Activated T-helper 1 cell treated with Interleukin-2 at 50 U/mL for 16 hours (primary cell): ENCODE results near the gene KLRG1.

Experiments
- DNase-seq: peaks from one replicate; pipeline ENCODE4 v3.0.0-alpha.2; 2020; ENCODE audit warnings: low read depth

The KLRG1 gene

DNA sequence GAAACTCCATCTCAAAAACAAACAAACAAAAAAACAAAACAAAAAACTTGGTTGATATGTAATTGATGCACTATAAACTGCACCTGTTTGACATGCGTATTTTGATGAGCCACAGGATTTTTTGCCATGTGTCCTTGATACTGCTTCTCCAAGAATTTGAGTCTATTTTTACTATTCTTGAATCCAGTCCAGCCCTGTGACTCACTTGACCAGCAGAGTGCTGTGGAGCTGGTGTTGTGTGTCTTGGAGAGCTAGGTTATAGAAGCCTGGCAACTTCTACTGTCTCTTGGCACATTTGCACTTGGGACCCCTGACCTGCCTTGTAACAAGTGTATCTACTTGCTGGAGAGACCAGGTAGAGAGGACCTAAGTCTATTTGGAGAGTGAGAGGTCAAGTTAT lies 52.0 kb downstream of the KLRG1 start:
- no peak for DNase-seq

GRCh38 chr12:9043766-9044165 lies 54.4 kb downstream of the KLRG1 start:
- no peak for DNase-seq

GRCh38 chr12:9047105-9047504 lies 57.8 kb downstream of the KLRG1 start:
- DNase-seq = no peak

GRCh38 chr12:9048930-9049329 lies 59.6 kb downstream of the KLRG1 start:
- DNase-seq = no peak

DNA sequence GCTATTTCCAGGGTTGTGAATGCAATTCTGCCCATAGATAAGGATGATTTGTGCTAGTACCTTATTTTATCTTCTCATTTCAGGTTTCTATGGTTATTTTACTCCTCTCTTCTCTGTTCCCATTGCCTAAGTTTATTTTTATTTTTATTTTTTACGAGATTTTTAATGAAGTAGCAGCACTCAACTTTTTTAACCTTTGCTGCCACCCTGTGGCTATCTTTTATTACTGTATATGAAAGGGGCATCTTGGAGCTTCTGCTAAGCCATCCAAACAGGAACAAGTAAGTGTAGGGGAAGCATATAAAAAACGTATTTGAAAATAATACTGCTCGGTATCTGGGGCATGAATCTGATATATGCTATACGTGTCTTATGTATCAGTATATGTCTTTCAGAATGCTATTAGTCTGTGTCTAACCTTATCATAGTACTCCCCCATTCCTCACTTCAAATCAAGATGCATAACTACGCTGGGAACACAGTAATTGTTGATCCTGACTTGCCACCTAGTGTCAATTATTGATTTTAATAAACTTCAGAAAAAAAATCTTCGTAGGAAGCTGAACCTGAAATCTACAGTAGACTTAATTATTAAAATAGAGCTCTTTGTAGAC lies 60.3 kb downstream of the KLRG1 start:
- DNase-seq = no peak

GRCh38 chr12:9050521-9051157 lies 61.3 kb downstream of the KLRG1 start:
- no peak for DNase-seq

DNA sequence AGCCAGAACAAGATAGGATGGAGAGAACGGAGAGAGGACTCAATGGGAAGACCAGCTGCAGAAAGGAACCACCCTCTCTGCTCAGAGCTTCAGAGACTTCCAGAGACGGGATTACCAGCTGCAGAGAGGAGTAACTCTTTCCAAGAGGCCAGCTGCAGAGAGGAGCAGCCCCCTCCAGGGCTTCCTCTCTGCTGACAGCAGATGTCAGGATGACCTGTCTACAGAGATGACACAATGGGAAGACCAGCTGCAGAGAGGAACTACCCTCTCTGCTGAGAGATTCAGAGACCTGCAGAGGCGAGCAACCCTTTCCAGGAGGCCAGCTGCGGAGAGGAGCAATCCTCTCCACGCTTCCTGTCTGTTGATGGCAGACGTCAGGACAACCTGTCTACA lies 61.8 kb downstream of the KLRG1 start:
- DNase-seq = no peak

- DNase-seq = no peak
Measured at GRCh38 chr12:9052610-9053009, 63.3 kb downstream of the KLRG1 start.
